GM21786 (cell line): ENCODE results near the gene MAN1A2.
"Not testable (repeated sequence)": the region's sequence is repeated elsewhere in the genome, so short reads cannot be mapped to it uniquely, and the experiment has no call there.

Experiments
- ATAC-seq: cut with Tn5 transposase; IDR thresholded peaks from one replicate; pipeline ENCODE4 v1.9.1; 2021; ENCODE audit not compliant: unreplicated experiment

The MAN1A2 gene

GRCh38 chr1:117555806-117556205 lies 188.6 kb downstream of the MAN1A2 start:
- no peak for ATAC-seq

GRCh38 chr1:117556341-117556740 lies 189.1 kb downstream of the MAN1A2 start:
- no peak for ATAC-seq

GRCh38 chr1:117556976-117557375 lies 189.7 kb downstream of the MAN1A2 start:
- ATAC-seq, result no peak

- not testable (repeated sequence) for ATAC-seq
These were observed 191.2 kb downstream of the MAN1A2 start for GRCh38 chr1:117558451-117558850.

GRCh38 chr1:117559139-117559538 lies 191.9 kb downstream of the MAN1A2 start:
- ATAC-seq, result no peak

GRCh38 chr1:117559985-117560384 lies 192.7 kb downstream of the MAN1A2 start:
- no peak for ATAC-seq

- ATAC-seq, result no peak
These were observed 193.8 kb downstream of the MAN1A2 start for GRCh38 chr1:117561071-117561470.

GRCh38 chr1:117561551-117561950 lies 194.3 kb downstream of the MAN1A2 start:
- no peak for ATAC-seq

GRCh38 chr1:117562581-117563491 lies 195.6 kb downstream of the MAN1A2 start:
- no peak for ATAC-seq

- ATAC-seq, result no peak
These were observed 196.2 kb downstream of the MAN1A2 start for GRCh38 chr1:117563492-117563875.

GRCh38 chr1:117564227-117565075 lies 197.2 kb downstream of the MAN1A2 start:
- no peak for ATAC-seq

GRCh38 chr1:117565076-117565556 lies 197.9 kb downstream of the MAN1A2 start:
- no peak for ATAC-seq

- ATAC-seq, result no peak
These were observed 198.7 kb downstream of the MAN1A2 start for GRCh38 chr1:117565745-117566455.

GRCh38 chr1:117566556-117566955 lies 199.3 kb downstream of the MAN1A2 start:
- no peak for ATAC-seq

- no peak for ATAC-seq
These were observed 200.2 kb downstream of the MAN1A2 start for GRCh38 chr1:117567435-117567834.

- ATAC-seq, result no peak
These were observed 200.7 kb downstream of the MAN1A2 start for GRCh38 chr1:117567976-117568375.

GRCh38 chr1:117568999-117569398 lies 201.8 kb downstream of the MAN1A2 start:
- no peak for ATAC-seq

- no peak for ATAC-seq
These were observed 202.6 kb downstream of the MAN1A2 start for GRCh38 chr1:117569856-117570255.

GRCh38 chr1:117570988-117571409 lies 203.8 kb downstream of the MAN1A2 start:
- ATAC-seq, result no peak

GRCh38 chr1:117571496-117571895 lies 204.2 kb downstream of the MAN1A2 start:
- ATAC-seq, result no peak

- no peak for ATAC-seq
These were observed 205.3 kb downstream of the MAN1A2 start for GRCh38 chr1:117572546-117572945.
